Peyer's patch (tissue), 4 donors: ENCODE results near the gene BSG. TPM values are rescaled to one million over a fixed set of nuclear protein-coding genes. Genes with fewer than 3 reads are reported as not detected.

Source experiments
- DNase-seq, 3 donors: peaks; one replicate each; pipeline ENCODE4 v3.0.0-alpha.2; 2017 to 2019
- H3K27ac ChIP-seq, 4 donors: fragments of 200-600 bp; sonication (generic); one replicate each; pipeline ENCODE4 v1.5.1; 2016 to 2019
- H3K27me3 ChIP-seq, 2 donors: fragments of 200-600 bp; sonication (generic); one replicate each; pipeline ENCODE4 v1.5.1; 2019
- H3K36me3 ChIP-seq, 3 donors: fragments of 200-600 bp; sonication (generic); one replicate each; pipeline ENCODE4 v1.5.1; 2016 to 2019
- H3K4me1 ChIP-seq, 4 donors: fragments of 200-600 bp; sonication (generic); one replicate each; pipeline ENCODE4 v1.5.1; 2016 to 2019
- H3K4me3 ChIP-seq, 4 donors: fragments of 200-600 bp; sonication (generic); 1 replicate in 3 of 4; 2 replicates in 1 of 4; pipeline ENCODE4 v1.5.1; 2016 to 2019; ENCODE audit warnings: mild to moderate bottlenecking in 1 of 4
- H3K9me3 ChIP-seq, 4 donors: fragments of 200-600 bp; sonication (generic); one replicate each; pipeline ENCODE4 v1.5.1; 2016 to 2019; ENCODE audit warnings: mild to moderate bottlenecking in 1 of 4
- POLR2A ChIP-seq, 2 donors: fragments of 450-650 bp; IDR thresholded peaks; one replicate each; pipeline ENCODE4 v1.5.1; 2017; ENCODE audit warnings: antibody characterized with exemption in 2 of 2, mild to moderate bottlenecking in 2 of 2, moderate library complexity in 2 of 2
- total RNA-seq, 4 donors: library from RNA; depleted of rRNA; stranded (reverse); fragments of >200 nt; gene quantifications; one replicate each; pipeline ENCODE4 v1.1.0, GENCODE V29; 2016
- TF ChIP-seq, protein P1 (sequence below), 6 experiments: fragments of 450-650 bp in 4 of 6; fragments of 200-600 bp in 2 of 6; sonication (generic) in 1 of 6; IDR thresholded peaks; one replicate each; pipeline ENCODE4 v1.5.1; 2017 to 2019; ENCODE audit warnings: antibody characterized with exemption in 6 of 6, mild to moderate bottlenecking in 3 of 6, moderate library complexity in 1 of 6

BSG gene
- total RNA-seq, 4 donors from 2014 or later: 149 to 501 (median 469) TPM

DNA sequence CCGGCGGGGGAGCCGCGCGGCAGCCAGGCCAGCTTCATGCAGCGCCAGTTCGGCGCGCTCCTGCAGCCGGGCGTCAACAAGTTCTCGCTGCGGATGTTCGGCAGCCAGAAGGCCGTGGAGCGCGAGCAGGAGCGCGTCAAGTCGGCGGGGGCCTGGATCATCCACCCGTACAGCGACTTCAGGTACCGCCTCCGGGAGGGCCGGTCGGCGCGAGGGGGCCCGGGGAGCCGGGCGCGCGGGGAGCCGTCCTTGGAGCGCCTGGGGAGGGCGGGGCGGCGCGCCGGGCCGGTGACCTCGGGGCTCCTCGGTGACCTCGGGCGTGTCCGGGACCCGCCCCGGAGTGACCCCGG lies 18.0 kb downstream of the BSG start:
- Histone ChIP-seq H3K4me1 (peaks cover 0 to 23% (median 10%) of the 10 kb centered on the region in 4 donors), H3K27me3 (peaks cover 0 to 36% of the 10 kb centered on the region in 2 donors), H3K9me3 (no peaks in the 10 kb centered on the region), H3K36me3 (no peaks in the 10 kb centered on the region), H3K4me3 (peak overlapping the region in 3 of 4 donors; percentile 22 to 35 (median 34)), H3K27ac (no peak overlapping the region)
- no peak for TF ChIP-seq POLR2A (IDR thresholded peaks at IDR 0.05)
- TF ChIP-seq, protein P1, sequence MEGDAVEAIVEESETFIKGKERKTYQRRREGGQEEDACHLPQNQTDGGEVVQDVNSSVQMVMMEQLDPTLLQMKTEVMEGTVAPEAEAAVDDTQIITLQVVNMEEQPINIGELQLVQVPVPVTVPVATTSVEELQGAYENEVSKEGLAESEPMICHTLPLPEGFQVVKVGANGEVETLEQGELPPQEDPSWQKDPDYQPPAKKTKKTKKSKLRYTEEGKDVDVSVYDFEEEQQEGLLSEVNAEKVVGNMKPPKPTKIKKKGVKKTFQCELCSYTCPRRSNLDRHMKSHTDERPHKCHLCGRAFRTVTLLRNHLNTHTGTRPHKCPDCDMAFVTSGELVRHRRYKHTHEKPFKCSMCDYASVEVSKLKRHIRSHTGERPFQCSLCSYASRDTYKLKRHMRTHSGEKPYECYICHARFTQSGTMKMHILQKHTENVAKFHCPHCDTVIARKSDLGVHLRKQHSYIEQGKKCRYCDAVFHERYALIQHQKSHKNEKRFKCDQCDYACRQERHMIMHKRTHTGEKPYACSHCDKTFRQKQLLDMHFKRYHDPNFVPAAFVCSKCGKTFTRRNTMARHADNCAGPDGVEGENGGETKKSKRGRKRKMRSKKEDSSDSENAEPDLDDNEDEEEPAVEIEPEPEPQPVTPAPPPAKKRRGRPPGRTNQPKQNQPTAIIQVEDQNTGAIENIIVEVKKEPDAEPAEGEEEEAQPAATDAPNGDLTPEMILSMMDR (IDR thresholded peaks at IDR 0.05): no peak
- DNase-seq: no peak

DNA sequence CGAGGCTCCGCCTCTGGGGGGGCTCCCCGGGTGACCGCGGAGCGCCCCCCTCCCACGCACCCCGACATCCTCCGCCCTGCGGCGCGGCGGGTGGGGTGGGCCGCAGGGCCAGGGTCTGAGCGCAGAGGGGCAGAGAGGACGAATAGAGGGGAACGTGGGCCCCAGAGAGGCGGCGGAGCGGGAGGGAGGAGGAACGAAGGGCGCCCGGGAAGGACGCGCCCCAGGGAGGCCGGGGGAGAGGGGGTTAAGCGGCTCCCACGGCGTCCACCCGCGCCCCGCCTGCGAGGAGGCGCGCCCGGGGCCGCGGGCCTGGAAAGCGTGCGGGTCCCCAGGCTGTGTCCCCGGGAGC lies 18.3 kb downstream of the BSG start:
- H3K27me3 ChIP-seq: peaks cover 0 to 36% of the 10 kb centered on the region in 2 donors
- DNase-seq: no peak
- H3K4me3 ChIP-seq: peak overlapping the region in 3 of 4 donors; percentile 22 to 35 (median 34)
- H3K4me1 ChIP-seq: peaks cover 0 to 23% (median 10%) of the 10 kb centered on the region in 4 donors
- H3K27ac ChIP-seq: no peak overlapping the region
- no peaks in the 10 kb centered on the region for H3K36me3 ChIP-seq
- TF ChIP-seq POLR2A (IDR thresholded peaks at IDR 0.05): no peak
- TF ChIP-seq, protein P1 (IDR thresholded peaks at IDR 0.05): no peak
- H3K9me3 ChIP-seq: no peaks in the 10 kb centered on the region

DNA sequence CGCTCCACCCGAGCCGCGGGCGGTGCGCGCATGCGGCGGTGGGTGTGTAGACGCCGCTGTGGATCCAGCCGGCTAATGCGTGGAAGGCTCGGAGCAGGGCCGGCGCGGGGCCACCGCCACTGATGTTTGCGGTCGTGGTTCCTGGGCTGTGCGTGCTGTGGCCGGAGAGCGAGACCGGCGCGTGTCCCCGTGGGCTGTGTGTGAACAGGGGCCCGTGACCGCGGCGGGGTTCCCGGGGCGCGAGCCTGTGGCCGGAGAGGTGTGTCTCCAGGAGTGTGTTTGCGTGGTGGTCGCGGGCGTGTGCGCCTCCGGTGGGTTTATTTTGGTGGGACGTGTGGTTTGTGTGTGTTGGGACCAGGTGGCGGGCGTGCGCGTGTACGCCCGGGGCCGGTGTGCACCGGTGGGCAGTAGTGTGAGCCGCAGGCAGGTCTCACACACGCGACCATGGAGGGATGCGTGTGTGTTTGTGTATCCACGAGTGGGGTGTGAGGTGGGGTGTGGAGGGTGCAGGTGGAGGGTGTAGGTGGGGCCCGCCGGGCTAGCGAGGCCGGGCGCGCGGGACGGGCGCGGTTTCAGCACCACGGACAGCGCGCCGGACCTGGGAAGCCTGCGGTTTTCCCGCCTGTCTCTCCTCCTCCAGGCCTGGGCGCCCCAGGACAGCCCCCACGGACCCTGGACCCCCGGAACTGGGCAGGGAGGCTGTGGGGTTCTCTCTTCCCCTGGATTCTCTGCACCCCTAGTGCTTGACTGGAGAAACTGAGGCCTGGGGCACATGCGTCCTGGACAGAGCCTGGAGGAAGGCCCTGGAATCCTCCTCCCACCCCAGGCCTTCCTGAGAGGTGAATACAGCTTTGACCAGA lies 18.9 kb downstream of the BSG start:
- Histone ChIP-seq H3K27me3 (peaks cover 0 to 36% of the 10 kb centered on the region in 2 donors), H3K36me3 (no peaks in the 10 kb centered on the region), H3K27ac (no peak overlapping the region), H3K4me1 (peaks cover 0 to 23% (median 10%) of the 10 kb centered on the region in 4 donors), H3K9me3 (no peaks in the 10 kb centered on the region), H3K4me3 (no peak overlapping the region)
- no peak for DNase-seq
- no peak for TF ChIP-seq POLR2A (IDR thresholded peaks at IDR 0.05)
- TF ChIP-seq, protein P1 (IDR thresholded peaks at IDR 0.05): no peak

DNA sequence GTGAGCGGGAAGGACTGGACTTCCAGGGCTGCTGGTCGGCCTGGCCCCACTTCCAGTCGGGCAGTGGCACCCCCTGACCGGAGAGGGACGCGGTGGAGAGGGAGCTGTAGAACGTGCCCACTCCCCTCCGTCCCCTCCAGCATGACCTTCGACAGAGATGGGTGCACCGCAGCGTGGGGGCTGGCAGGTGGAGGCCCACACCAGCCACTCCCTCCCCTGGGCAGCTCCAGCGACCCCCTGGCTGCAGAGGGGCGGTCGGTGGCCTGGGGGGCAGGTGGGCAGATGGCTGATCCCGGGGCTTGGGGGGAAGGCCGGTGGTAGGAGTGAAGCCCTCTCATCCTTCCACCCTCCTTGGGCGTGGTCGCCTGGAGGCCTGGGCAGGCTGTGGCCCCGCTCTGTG lies 19.7 kb downstream of the BSG start:
- H3K27me3 ChIP-seq: peaks cover 0 to 36% of the 10 kb centered on the region in 2 donors
- no peak for DNase-seq
- H3K36me3 ChIP-seq: no peaks in the 10 kb centered on the region

DNA sequence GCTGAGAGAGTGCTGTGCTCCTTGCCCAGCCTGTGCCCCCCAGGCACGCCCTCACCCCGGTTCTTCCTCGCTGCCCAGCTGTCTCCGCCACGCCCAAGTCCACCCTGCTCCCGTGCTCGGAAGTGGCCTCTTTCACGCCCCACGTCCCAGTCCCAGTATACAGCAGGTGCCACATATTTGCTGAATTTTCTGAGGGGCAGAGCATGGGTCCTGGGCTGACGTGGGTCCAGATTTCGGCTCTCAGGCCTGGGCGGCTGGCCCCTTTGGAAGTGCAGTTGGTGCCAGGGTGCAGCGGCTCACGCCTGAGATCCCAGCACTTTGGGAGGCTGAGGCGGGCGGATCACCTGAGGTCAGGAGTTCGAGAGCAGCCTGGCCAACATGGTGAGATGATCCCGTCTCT lies 20.7 kb downstream of the BSG start:
- H3K4me3 ChIP-seq: no peak overlapping the region
- peaks cover 0 to 21% (median 10%) of the 10 kb centered on the region in 4 donors for H3K4me1 ChIP-seq
- H3K9me3 ChIP-seq: peaks cover 0 to 3% (median 0%) of the 10 kb centered on the region in 4 donors
- no peak for TF ChIP-seq POLR2A (IDR thresholded peaks at IDR 0.05)
- TF ChIP-seq, protein P1 (IDR thresholded peaks at IDR 0.05): no peak
- peaks cover 0 to 32% of the 10 kb centered on the region in 2 donors for H3K27me3 ChIP-seq
- H3K36me3 ChIP-seq: no peaks in the 10 kb centered on the region
- DNase-seq: no peak
- H3K27ac ChIP-seq: no peak overlapping the region

More for the DNA sequence above, 19.7 kb downstream of the BSG start:
- Histone ChIP-seq H3K4me3 (no peak overlapping the region), H3K4me1 (peaks cover 0 to 23% (median 10%) of the 10 kb centered on the region in 4 donors), H3K9me3 (no peaks in the 10 kb centered on the region), H3K27ac (no peak overlapping the region)
- no peak for TF ChIP-seq POLR2A (IDR thresholded peaks at IDR 0.05)
- TF ChIP-seq, protein P1 (IDR thresholded peaks at IDR 0.05): no peak
